Uterus (tissue), 4 donors: Measurements from ENCODE around the gene FITM1. TPM values are rescaled to one million over a fixed set of nuclear protein-coding genes. Genes with fewer than 3 reads are reported as not detected.
A peak's percentile ranks its signal among the peaks of the same experiment; 100 is the strongest.

Experiments used
- DNase-seq, 2 donors: peaks; one replicate each; pipeline ENCODE4 v3.0.0-alpha.2; 2019 to 2020
- H3K27ac ChIP-seq, 2 donors: fragments of 200-600 bp; sonication (generic); 1 replicate in 1 of 2; 2 replicates in 1 of 2; pipeline ENCODE4 v1.5.1; 2016 to 2018
- H3K27me3 ChIP-seq, 2 donors: fragments of 200-600 bp; sonication (generic); one replicate each; pipeline ENCODE4 v1.5.1; 2018 to 2019; ENCODE audit warnings: control low read depth in 1 of 2
- H3K36me3 ChIP-seq, 2 donors: fragments of 200-600 bp; sonication (generic); one replicate each; pipeline ENCODE4 v1.5.1; 2019; ENCODE audit warnings: control low read depth in 1 of 2
- H3K4me1 ChIP-seq, 2 donors: fragments of 200-600 bp; sonication (generic); one replicate each; pipeline ENCODE4 v1.5.1; 2018 to 2019; ENCODE audit warnings: control low read depth in 1 of 2
- H3K4me3 ChIP-seq, 2 donors: fragments of 200-600 bp; sonication (generic); 1 replicate in 1 of 2; 2 replicates in 1 of 2; pipeline ENCODE4 v1.5.1; 2018 to 2019; ENCODE audit warnings: mild to moderate bottlenecking in 1 of 2
- H3K9me3 ChIP-seq, 2 donors: fragments of 200-600 bp; sonication (generic); one replicate each; pipeline ENCODE4 v1.5.1; 2019; ENCODE audit warnings: control low read depth in 1 of 2
- POLR2A ChIP-seq, 2 donors: fragments of 450-650 bp; IDR thresholded peaks; one replicate each; pipeline ENCODE4 v1.6.1; 2016; ENCODE audit warnings: antibody characterized with exemption in 2 of 2, mild to moderate bottlenecking in 1 of 2, moderate library complexity in 1 of 2
- intact Hi-C: fragments of 100-400 bp; cut with DNase I; formaldehyde crosslinking; loops from one replicate; pipeline ENCODE4 v1.15.1; 2023; ENCODE audit warnings: low total_unique reads
- total RNA-seq, 4 donors: library from RNA; depleted of rRNA in 3 of 4; stranded (reverse); fragments of >200 nt in 3 of 4; gene quantifications; one replicate each; pipeline versions ENCODE4 v1.1.0 to v1.2.4, GENCODE V29; 2014 to 2023
- TF ChIP-seq, protein P1 (sequence below), 4 experiments: fragments of 200-600 bp in 2 of 4; fragments of 450-650 bp in 2 of 4; sonication (generic) in 2 of 4; IDR thresholded peaks; one replicate each; pipeline ENCODE4 v1.5.1; 2016 to 2019; ENCODE audit warnings: antibody characterized with exemption in 4 of 4, mild to moderate bottlenecking in 2 of 4, moderate library complexity in 1 of 4
- donor health status: DM: yes; HTN: yes; CAD: no.

FITM1 gene
- total RNA-seq, 4 donors from 2014 or later, result 0.48 to 2.4 (median 1.3) TPM; not detected in 1

DNA sequence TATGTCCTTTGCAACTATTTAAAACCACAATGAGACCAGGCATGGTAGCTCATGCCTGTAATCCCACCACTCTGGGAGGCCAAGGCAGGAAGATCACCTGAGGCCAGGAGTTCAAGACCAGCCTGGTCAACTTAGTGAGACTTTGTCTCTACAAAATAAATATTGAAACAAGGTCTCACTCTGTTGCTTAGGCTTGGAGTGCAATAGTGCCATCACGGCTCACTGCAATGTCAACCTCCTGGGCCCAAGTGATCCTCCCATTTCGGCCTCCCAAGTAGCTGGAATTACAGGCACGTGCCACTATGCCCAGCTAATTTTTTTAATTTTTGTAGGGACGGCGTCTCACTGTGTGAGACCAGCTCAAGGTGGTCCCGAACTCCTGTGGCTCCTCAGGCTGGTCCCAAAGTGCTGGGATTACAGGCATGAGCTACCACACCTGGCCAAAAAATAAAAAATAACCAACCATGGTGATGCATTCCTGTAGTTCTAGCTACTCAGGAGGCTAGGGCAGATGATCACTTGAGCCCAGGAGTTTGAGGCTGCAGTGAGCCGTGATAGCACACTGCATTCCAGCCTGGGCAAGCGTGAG, 955 bp upstream of the FITM1 start:
- H3K36me3 ChIP-seq, result no peaks in the 10 kb centered on the region
- no peaks in the 10 kb centered on the region for H3K27me3 ChIP-seq
- intact Hi-C loops, result no loop called here
- H3K9me3 ChIP-seq, result no peaks in the 10 kb centered on the region
- H3K4me1 ChIP-seq, result no peaks in the 10 kb centered on the region
- no peak overlapping the region for H3K27ac ChIP-seq
- TF ChIP-seq, protein P1, sequence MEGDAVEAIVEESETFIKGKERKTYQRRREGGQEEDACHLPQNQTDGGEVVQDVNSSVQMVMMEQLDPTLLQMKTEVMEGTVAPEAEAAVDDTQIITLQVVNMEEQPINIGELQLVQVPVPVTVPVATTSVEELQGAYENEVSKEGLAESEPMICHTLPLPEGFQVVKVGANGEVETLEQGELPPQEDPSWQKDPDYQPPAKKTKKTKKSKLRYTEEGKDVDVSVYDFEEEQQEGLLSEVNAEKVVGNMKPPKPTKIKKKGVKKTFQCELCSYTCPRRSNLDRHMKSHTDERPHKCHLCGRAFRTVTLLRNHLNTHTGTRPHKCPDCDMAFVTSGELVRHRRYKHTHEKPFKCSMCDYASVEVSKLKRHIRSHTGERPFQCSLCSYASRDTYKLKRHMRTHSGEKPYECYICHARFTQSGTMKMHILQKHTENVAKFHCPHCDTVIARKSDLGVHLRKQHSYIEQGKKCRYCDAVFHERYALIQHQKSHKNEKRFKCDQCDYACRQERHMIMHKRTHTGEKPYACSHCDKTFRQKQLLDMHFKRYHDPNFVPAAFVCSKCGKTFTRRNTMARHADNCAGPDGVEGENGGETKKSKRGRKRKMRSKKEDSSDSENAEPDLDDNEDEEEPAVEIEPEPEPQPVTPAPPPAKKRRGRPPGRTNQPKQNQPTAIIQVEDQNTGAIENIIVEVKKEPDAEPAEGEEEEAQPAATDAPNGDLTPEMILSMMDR (IDR thresholded peaks at IDR 0.05), result no peak
- no peak for TF ChIP-seq POLR2A (IDR thresholded peaks at IDR 0.05)
- no peak overlapping the region for H3K4me3 ChIP-seq
- no peak for DNase-seq

DNA sequence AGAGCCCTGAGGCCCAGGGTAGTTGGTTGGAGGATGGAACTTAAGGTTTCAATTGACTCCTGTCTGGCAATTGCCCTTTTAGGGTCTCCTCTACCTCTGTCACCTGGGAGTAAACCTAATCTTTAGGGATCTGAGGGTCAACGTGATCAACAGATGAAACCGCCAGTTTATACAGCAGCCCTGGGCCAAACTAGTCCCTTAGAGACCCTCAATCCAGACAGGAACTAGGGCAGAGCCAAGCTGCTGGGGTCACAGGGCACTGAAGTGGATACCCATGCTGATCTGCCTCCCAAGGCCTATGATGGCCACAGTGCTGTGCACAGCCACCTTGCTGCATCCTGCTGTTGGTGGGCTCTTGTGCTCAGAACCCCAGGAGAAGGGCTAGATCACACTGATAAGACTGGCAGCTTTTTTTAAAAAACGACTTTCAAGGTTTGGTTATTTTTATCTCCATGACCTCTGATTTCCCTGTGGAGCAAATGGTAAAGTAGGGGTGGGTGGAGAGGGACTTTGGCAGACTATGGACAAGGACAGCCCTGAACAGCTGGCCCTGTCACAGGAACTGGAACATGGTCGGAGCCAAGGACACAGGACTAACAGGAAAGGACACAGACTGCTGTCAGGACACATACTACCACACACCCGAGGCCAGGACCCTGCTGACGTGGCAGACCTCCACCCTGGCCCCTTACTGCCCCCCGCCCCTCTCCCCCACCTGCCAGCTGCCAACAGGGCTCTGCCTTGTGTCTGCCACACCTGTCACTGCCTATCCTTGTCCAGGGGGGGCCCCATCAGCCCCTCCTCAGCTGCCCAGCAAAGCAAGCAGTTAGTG, 474 bp downstream of the FITM1 start:
- no peaks in the 10 kb centered on the region for H3K4me1 ChIP-seq
- H3K9me3 ChIP-seq, result no peaks in the 10 kb centered on the region
- no peaks in the 10 kb centered on the region for H3K27me3 ChIP-seq
- no peak for DNase-seq
- TF ChIP-seq POLR2A (IDR thresholded peaks at IDR 0.05), result no peak
- TF ChIP-seq, protein P1 (IDR thresholded peaks at IDR 0.05), result no peak
- no peaks in the 10 kb centered on the region for H3K36me3 ChIP-seq
- H3K27ac ChIP-seq, result peak overlapping the region; percentile 30
- no peak overlapping the region for H3K4me3 ChIP-seq
- intact Hi-C loops, result no loop called here

DNA sequence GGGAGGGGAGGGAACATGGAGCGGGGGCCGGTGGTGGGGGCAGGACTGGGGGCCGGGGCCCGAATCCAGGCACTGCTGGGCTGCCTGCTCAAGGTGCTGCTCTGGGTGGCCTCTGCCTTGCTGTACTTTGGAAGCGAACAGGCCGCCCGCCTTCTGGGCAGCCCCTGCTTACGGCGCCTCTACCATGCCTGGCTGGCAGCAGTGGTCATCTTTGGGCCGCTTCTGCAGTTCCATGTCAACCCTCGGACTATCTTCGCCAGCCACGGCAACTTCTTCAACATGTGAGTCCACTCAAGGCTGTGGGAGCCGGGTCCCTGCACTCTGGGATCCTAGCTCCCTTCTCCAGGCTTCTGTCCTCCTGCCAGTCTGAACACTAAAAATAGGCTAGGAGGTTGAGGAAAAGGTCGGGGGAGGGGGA, 1.1 kb downstream of the FITM1 start:
- Histone ChIP-seq H3K4me1 (peaks cover 0 to under 1% of the 10 kb centered on the region in 2 donors), H3K9me3 (no peaks in the 10 kb centered on the region), H3K4me3 (no peak overlapping the region), H3K36me3 (no peaks in the 10 kb centered on the region), H3K27me3 (no peaks in the 10 kb centered on the region), H3K27ac (peak overlapping the region; percentile 30)
- intact Hi-C loops, result no loop called here
- TF ChIP-seq POLR2A (IDR thresholded peaks at IDR 0.05), result no peak
- TF ChIP-seq, protein P1 (IDR thresholded peaks at IDR 0.05), result no peak
- DNase-seq, result no peak

DNA sequence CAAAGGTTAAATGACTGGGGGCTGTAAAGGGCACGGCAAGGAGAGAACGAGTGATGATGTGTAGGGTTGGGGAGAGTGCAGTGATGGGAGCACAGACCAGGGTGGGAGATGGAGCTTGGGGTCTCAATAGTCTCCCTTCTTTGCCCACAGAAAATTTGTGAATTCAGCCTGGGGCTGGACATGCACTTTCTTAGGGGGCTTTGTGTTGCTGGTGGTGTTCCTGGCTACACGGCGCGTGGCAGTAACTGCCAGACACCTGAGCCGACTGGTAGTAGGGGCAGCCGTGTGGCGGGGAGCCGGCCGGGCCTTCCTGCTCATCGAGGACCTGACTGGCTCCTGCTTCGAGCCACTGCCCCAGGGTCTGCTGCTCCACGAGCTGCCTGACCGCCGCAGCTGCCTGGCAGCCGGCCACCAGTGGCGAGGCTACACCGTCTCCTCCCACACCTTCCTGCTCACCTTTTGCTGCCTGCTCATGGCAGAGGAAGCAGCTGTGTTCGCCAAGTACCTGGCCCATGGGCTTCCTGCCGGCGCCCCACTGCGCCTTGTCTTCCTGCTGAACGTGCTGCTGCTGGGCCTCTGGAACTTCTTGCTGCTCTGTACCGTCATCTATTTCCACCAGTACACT, 1.7 kb downstream of the FITM1 start:
- Histone ChIP-seq H3K36me3 (no peaks in the 10 kb centered on the region), H3K27me3 (no peaks in the 10 kb centered on the region), H3K27ac (no peak overlapping the region), H3K4me3 (no peak overlapping the region), H3K9me3 (no peaks in the 10 kb centered on the region), H3K4me1 (peaks cover 0 to 7% of the 10 kb centered on the region in 2 donors)
- DNase-seq, result no peak
- no peak for TF ChIP-seq POLR2A (IDR thresholded peaks at IDR 0.05)
- TF ChIP-seq, protein P1 (IDR thresholded peaks at IDR 0.05), result no peak
- intact Hi-C loops, result no loop called here

DNA sequence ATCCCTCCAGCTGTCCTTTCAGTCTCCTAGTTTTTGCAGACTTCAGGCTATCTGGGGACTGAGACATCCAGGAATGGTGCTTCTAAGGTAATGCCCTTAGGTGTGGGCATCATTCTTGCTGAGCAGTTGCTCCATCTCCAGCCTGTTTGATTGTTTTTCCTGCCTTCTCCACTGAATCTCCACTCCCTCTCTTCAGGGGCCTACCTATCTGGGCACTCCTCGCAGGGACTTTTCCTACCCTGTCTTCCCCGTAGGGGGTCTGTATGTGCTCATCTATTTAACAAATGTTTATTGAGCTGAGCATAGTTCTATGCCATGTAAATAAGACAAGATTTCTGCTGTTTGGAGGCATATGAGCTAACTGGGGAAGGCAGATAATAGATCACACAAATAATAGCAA, 2.5 kb downstream of the FITM1 start:
- intact Hi-C loops, result no loop called here
- no peak overlapping the region for H3K4me3 ChIP-seq
- H3K4me1 ChIP-seq, result peaks cover 0 to 7% of the 10 kb centered on the region in 2 donors
- no peaks in the 10 kb centered on the region for H3K9me3 ChIP-seq
- H3K36me3 ChIP-seq, result no peaks in the 10 kb centered on the region
- TF ChIP-seq POLR2A (IDR thresholded peaks at IDR 0.05), result no peak
- TF ChIP-seq, protein P1 (IDR thresholded peaks at IDR 0.05), result no peak
- H3K27ac ChIP-seq, result no peak overlapping the region
- no peaks in the 10 kb centered on the region for H3K27me3 ChIP-seq
- no peak for DNase-seq
